ENCODE data around the gene HRCT1. TPM values are rescaled to one million over a fixed set of nuclear protein-coding genes. Genes with fewer than 3 reads are reported as not detected.

Gene HRCT1
- not detected for total RNA-seq

DNA sequence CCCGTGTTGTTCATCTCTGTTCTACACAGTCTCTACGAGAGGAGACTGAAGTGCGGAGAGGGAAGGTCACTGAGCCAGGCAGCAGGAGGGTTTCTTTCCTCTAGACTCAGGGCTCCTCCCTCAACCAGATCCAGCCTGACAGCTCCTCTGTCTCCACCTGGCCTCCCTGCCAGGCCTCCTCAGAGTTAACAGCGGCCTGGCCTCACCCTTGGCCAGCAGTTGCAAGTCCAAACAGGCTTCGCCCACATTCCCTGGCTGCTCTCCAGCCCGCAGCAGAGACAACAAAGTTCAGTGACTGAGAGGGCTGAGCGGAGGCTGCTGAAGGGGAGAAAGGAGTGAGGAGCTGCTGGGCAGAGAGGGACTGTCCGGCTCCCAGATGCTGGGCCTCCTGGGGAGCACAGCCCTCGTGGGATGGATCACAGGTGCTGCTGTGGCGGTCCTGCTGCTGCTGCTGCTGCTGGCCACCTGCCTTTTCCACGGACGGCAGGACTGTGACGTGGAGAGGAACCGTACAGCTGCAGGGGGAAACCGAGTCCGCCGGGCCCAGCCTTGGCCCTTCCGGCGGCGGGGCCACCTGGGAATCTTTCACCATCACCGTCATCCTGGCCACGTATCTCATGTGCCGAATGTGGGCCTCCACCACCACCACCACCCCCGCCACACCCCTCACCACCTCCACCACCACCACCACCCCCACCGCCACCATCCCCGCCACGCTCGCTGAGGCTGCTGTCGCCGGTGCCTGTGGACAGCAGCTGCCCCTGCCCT is at the start of gene HRCT1:
Gene HRCT1, plus strand, starts transcription at position 291 of the 768 bp plus-strand sequence. Its CDS starts 86 bp downstream, at position 377.

DNA sequence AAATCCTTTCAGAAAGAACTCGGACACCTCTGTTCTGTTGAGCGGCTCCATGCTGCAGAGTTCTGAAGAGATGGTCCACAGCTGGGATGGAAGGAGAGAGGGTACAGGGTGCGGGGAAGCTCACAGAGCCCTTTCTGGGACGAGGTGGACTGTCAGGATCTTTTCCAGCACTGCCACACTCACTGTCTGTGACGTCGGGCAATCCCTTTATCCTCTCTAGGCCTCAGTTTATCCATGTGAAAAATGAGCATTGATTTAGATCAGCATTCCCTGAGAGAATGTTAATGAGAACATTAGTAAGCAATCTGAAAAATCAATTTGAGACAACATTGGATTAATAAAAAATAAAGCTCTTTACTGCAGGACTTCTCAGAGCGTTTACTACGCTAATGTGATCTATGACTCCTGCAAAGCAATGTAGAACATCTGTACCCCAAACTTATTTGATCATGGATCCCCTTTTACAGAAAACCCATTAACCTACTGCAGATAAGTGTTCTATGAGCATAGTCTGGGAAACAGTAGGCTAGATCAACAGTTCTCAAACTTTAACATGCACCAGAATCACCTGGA is 35.6 kb upstream of the HRCT1 start, which contains the start of gene OR13J1:
Gene OR13J1, minus strand, starts transcription at position 51 of the 573 bp plus-strand sequence. Its CDS starts 0 bp downstream, at position 51.

DNA sequence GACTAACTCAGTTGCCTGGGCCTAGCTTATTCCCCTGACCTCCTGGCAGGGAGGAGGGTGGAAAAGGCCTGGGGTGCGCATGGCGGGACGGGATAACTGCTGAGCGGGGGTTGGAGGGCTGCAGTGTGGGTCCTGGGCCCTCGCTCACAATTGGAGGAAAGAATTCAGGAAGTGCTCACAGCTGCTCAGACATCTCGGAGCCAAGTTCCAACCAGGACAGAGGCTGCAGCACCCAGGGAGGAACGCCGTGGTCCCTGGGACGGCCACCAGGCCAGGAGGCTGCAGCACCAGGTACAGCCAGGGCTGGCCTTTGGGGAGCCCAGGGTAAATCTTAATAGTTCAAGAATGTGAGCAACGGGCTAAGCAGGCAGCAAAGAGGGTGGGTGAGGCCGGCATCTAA is 3.3 kb downstream of the HRCT1 start, which contains the start of gene SPAAR:
Gene SPAAR, plus strand, starts transcription at position 217 of the 400 bp plus-strand sequence. CDS start 974 bp downstream, outside the sequence.

Other genes with a start within 250 kb of the HRCT1 start
- gene RMRP, start 248.2 kb upstream of the HRCT1 start, total RNA-seq: over 10,000 TPM in 1 of 2 experiments, 1,000 to 10,000 TPM in 1; 9,431 to 11,936 TPM
- gene CCDC107, start 247.9 kb upstream of the HRCT1 start, total RNA-seq: 10 to 100 TPM; 34.3 to 37.9 TPM
- 10 to 100 TPM; 13.8 to 14.5 TPM for gene ARHGEF39, start 241.0 kb upstream of the HRCT1 start, total RNA-seq
- under 1 TPM in 1 of 2 experiments, not detected in 1; 0.24 TPM for gene CA9, start 232.3 kb upstream of the HRCT1 start, total RNA-seq
- gene TPM2, start 216.3 kb upstream of the HRCT1 start, total RNA-seq: 10 to 100 TPM; 14.9 to 17.2 TPM
- gene TLN1, start 174.0 kb upstream of the HRCT1 start, total RNA-seq: 100 to 1,000 TPM; 332 to 348 TPM
- gene CREB3, start 173.5 kb upstream of the HRCT1 start, total RNA-seq: 10 to 100 TPM; 17.9 to 18.1 TPM
- 10 to 100 TPM; 53.8 to 55.3 TPM for gene GBA2, start 157.0 kb upstream of the HRCT1 start, total RNA-seq
- gene RGP1, start 156.9 kb upstream of the HRCT1 start, total RNA-seq: 10 to 100 TPM; 28.1 to 28.8 TPM
- not detected for gene MSMP, start 151.9 kb upstream of the HRCT1 start, total RNA-seq
- gene NPR2, start 114.6 kb upstream of the HRCT1 start, total RNA-seq: 10 to 100 TPM in 1 of 2 experiments, 1 to 10 TPM in 1; 8.6 to 10.5 TPM
- gene SPAG8, start 93.9 kb upstream of the HRCT1 start, total RNA-seq: 1 to 10 TPM; 1.3 to 1.8 TPM
- 10 to 100 TPM; 59.6 to 61.1 TPM for gene HINT2, start 91.2 kb upstream of the HRCT1 start, total RNA-seq
- not detected for gene FAM221B, start 77.5 kb upstream of the HRCT1 start, total RNA-seq
- 1 to 10 TPM; 2.7 to 3.0 TPM for gene TMEM8B, start 77.0 kb upstream of the HRCT1 start, total RNA-seq
- gene OR13J1, start 35.8 kb upstream of the HRCT1 start, total RNA-seq: not detected
- not detected for gene SPAAR, start 3.3 kb downstream of the HRCT1 start, total RNA-seq
- not detected for gene OR2S2, start 52.0 kb downstream of the HRCT1 start, total RNA-seq
- 1 to 10 TPM; 6.5 to 6.6 TPM for gene RECK, start 130.7 kb downstream of the HRCT1 start, total RNA-seq
- gene GLIPR2, start 230.5 kb downstream of the HRCT1 start, total RNA-seq: 10 to 100 TPM; 31.9 TPM